Tibial nerve (tissue), 4 donors: Measurements from ENCODE around the gene OXER1. TPM values are rescaled to one million over a fixed set of nuclear protein-coding genes. Genes with fewer than 3 reads are reported as not detected.

ENCODE experiments used
- DNase-seq, 2 donors: peaks; one replicate each; pipeline ENCODE4 v3.0.0-alpha.2; 2019; ENCODE audit warnings: low spot score in 2 of 2
- H3K27ac ChIP-seq, 4 donors: fragments of 200-600 bp; sonication (generic) in 3 of 4; one replicate each; pipeline ENCODE4 v1.5.1; 2017 to 2019; ENCODE audit warnings: mild to moderate bottlenecking in 1 of 4
- H3K27me3 ChIP-seq, 2 donors: fragments of 200-600 bp; sonication (generic) in 1 of 2; one replicate each; pipeline versions ENCODE4 v1.5.1 to v1.6.0; 2017 to 2019
- H3K36me3 ChIP-seq, 3 donors: fragments of 200-600 bp; sonication (generic); one replicate each; pipeline ENCODE4 v1.5.1; 2018 to 2019
- H3K4me1 ChIP-seq, 4 donors: fragments of 200-600 bp; sonication (generic) in 3 of 4; one replicate each; pipeline ENCODE4 v1.5.1; 2017 to 2019
- H3K4me3 ChIP-seq, 4 donors: fragments of 200-600 bp; sonication (generic) in 3 of 4; one replicate each; pipeline ENCODE4 v1.5.1; 2017 to 2019; ENCODE audit warnings: mild to moderate bottlenecking in 1 of 4, moderate library complexity in 1 of 4
- H3K9me3 ChIP-seq, 4 donors: fragments of 200-600 bp; sonication (generic) in 3 of 4; one replicate each; pipeline ENCODE4 v1.5.1; 2017 to 2019
- CTCF ChIP-seq, 5 experiments: fragments of 200-600 bp in 3 of 5; fragments of 450-650 bp in 2 of 5; sonication (generic) in 3 of 5; IDR thresholded peaks; one replicate each; pipeline ENCODE4 v1.5.1; 2016 to 2019; ENCODE audit warnings: antibody characterized with exemption in 5 of 5, mild to moderate bottlenecking in 3 of 5, moderate library complexity in 2 of 5
- EP300 ChIP-seq, 2 donors: sonication (generic); formaldehyde crosslinking; IDR thresholded peaks; one replicate each; pipeline ENCODE4 v1.6.1; 2017; ENCODE audit warnings: antibody characterized with exemption in 2 of 2, mild to moderate bottlenecking in 1 of 2
- POLR2A ChIP-seq, 2 donors: fragments of 450-650 bp; IDR thresholded peaks; one replicate each; pipeline ENCODE4 v1.6.1; 2017; ENCODE audit warnings: antibody characterized with exemption in 2 of 2, mild to moderate bottlenecking in 2 of 2, moderate library complexity in 2 of 2
- WGBS, 2 donors: methylation state at CpG; one replicate each; pipeline ENCODE4 v1.1.5; 2018; 5-methylcytosine and 5-hydroxymethylcytosine counted together
- total RNA-seq, 4 donors: library from RNA; depleted of rRNA; stranded (reverse); fragments of >200 nt; gene quantifications; one replicate each; pipeline ENCODE4 v1.1.0, GENCODE V29; 2016

The OXER1 gene
- total RNA-seq, 4 donors from 2014 or later = 0.60 to 3.7 (median 1.3) TPM

DNA sequence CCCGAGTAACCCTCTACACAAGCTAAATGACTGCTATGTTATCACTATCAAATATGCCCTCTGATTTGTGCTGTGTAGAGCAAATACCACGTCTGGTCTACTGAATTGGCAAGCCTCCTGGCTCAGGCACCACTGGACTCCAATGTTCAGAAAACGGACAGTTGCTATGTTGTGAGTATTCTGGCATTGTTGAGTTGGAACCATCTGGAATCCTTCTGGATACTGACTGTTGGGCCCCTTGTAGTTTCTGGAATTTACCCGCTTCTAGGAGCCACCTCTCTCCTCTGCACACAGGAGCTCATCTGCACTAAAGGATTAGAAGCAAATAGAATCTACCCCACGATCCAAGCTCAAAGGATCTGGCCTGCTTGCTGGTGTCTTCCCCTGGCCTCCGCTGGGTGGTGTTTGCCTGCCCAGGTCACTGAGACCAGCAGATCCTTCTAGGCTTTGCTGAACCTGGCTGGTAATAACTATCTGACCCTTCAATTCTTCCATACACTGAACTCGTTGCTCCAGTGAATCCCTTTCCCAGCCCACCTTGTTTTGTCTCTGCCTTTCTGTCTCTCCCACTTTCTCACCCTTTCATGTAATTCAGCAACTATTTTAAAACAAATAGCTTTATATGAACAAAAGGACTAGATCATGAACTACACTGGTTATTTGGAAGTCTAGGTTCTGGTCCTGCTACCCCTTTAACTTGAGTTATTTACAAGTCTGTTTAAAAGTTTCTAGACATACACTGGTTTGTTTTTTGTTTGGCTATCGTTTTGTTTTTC, 30.5 kb upstream of the OXER1 start:
- no peak for DNase-seq
- 69 to 73% methylated on average over 8 of the region's 8 CpGs for WGBS, 2 donors
- H3K27ac ChIP-seq = peak overlapping the region in 3 of 4 donors; percentile 36 to 94 (median 83)
- H3K9me3 ChIP-seq = no peaks in the 10 kb centered on the region
- TF ChIP-seq CTCF (IDR thresholded peaks at IDR 0.05) (peak in 1 of 5 experiments; percentile 10), EP300 (IDR thresholded peaks at IDR 0.05) (no peak), POLR2A (IDR thresholded peaks at IDR 0.05) (no peak)
- H3K4me1 ChIP-seq = peaks cover 0 to 34% (median 12%) of the 10 kb centered on the region in 4 donors
- H3K36me3 ChIP-seq = no peaks in the 10 kb centered on the region
- H3K4me3 ChIP-seq = no peak overlapping the region
- no peaks in the 10 kb centered on the region for H3K27me3 ChIP-seq

- Histone ChIP-seq H3K27ac (peak overlapping the region; percentile 65 to 94 (median 88)), H3K4me1 (peaks cover 0 to 34% (median 12%) of the 10 kb centered on the region in 4 donors), H3K27me3 (no peaks in the 10 kb centered on the region), H3K9me3 (no peaks in the 10 kb centered on the region), H3K36me3 (no peaks in the 10 kb centered on the region), H3K4me3 (peak overlapping the region; percentile 49 to 76 (median 64))
- no peak for TF ChIP-seq EP300 (IDR thresholded peaks at IDR 0.05)
- TF ChIP-seq POLR2A (IDR thresholded peaks at IDR 0.05) = no peak
- no peak for TF ChIP-seq CTCF (IDR thresholded peaks at IDR 0.05)
- 21 to 24% methylated on average over 22 of the region's 22 CpGs for whole genome bisulfite sequencing, 2 donors
- DNase-seq = peak in 1 of 2 donors; percentile 41
Observed at GRCh38 chr2:42793334-42794270, 29.7 kb upstream of the OXER1 start.

GRCh38 chr2:42792583-42793333, 28.8 kb upstream of the OXER1 start, which contains the start of gene HAAO:
HAAO (minus strand) TSS chr2:42792583; CDS start chr2:42792536, 47 bp downstream.
- TF ChIP-seq CTCF (IDR thresholded peaks at IDR 0.05) (peak in 4 of 5 experiments; percentile 18 to 51 (median 38)), EP300 (IDR thresholded peaks at IDR 0.05) (peak in 1 of 2 donors; percentile 32), POLR2A (IDR thresholded peaks at IDR 0.05) (peak in 1 of 2 donors; percentile 24)
- WGBS, 2 donors = 1 to 2% methylated on average over 41 to 69 of the region's 75 CpGs

DNA sequence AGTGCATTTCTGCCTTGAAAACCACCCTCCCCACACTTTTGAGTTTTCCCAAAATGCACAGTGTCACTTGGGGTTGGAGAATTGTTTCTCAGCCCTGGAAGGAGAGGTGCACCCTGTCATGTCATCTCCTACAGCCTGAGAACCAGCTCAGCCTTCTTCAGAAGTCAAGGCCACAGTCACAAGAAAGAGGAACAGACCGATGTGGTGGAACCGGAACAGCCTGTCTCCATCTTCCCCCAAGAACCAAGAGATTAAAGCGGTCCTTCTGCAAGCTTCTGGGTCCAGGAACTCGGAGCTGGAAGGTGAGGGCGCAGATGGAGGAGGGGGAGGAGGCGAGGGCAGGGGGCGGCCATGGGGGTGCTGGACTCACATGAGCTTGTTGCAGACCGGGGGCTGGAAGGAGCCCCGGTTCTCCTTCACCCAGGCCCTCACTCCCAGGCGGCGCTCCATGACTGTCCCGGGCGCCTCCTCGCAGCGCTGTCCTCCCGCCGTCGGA, 28.2 kb upstream of the OXER1 start:
- Histone ChIP-seq H3K4me3 (peak overlapping the region; percentile 49 to 76 (median 64)), H3K27ac (peak overlapping the region; percentile 65 to 94 (median 88)), H3K36me3 (peaks cover 0 to 4% (median 0%) of the 10 kb centered on the region in 3 donors), H3K27me3 (no peaks in the 10 kb centered on the region), H3K4me1 (peaks cover 0 to 34% (median 12%) of the 10 kb centered on the region in 4 donors), H3K9me3 (no peaks in the 10 kb centered on the region)
- 8 to 12% methylated on average over 14 to 15 of the region's 18 CpGs for WGBS, 2 donors
- DNase-seq = no peak
- TF ChIP-seq POLR2A (IDR thresholded peaks at IDR 0.05) = no peak
- no peak for TF ChIP-seq EP300 (IDR thresholded peaks at IDR 0.05)
- TF ChIP-seq CTCF (IDR thresholded peaks at IDR 0.05) = no peak

More at GRCh38 chr2:42792583-42793333, 28.8 kb upstream of the OXER1 start, which contains the start of gene HAAO:
- peak within 1 kb of the TSS; percentile 49 to 76 (median 64) for H3K4me3 ChIP-seq
- peak within 1 kb of the TSS; percentile 65 to 94 (median 88) for H3K27ac ChIP-seq
- peak in 1 of 2 donors; percentile 28 for DNase-seq
- H3K4me1 ChIP-seq = peaks cover 0 to 34% (median 12%) of the 10 kb centered on the region in 4 donors
- H3K27me3 ChIP-seq = no peaks in the 10 kb centered on the region
- no peaks in the 10 kb centered on the region for H3K9me3 ChIP-seq
- no peaks in the 10 kb centered on the region for H3K36me3 ChIP-seq
